Stimulated activated CD8-positive, alpha-beta memory T cell treated with anti-CD3 and anti-CD28 coated beads, Interleukin-15, amount 100 ng/mL, for 48 hours (primary cell): Measurements from ENCODE around the gene RGS3.
"Not testable (repeated sequence)": the region's sequence is repeated elsewhere in the genome, so short reads cannot be mapped to it uniquely, and the experiment has no call there.

ENCODE experiments used
- DNase-seq, 2 donors: peaks; one replicate each; pipeline ENCODE4 v3.0.0-alpha.2; 2020; ENCODE audit warnings: low read depth in 2 of 2

The RGS3 gene

GRCh38 chr9:113463418-113464285 lies at the start of gene RGS3:
Gene RGS3, plus strand, starts transcription at chr9:113463727. Its CDS starts 76 bp downstream, at chr9:113463803.
- no peak for DNase-seq

- DNase-seq: no peak
These were observed 47.3 kb upstream of the RGS3 start for GRCh38 chr9:113416149-113416721.

- no peak for DNase-seq
These were observed 46.2 kb upstream of the RGS3 start for GRCh38 chr9:113417370-113417769.

DNA sequence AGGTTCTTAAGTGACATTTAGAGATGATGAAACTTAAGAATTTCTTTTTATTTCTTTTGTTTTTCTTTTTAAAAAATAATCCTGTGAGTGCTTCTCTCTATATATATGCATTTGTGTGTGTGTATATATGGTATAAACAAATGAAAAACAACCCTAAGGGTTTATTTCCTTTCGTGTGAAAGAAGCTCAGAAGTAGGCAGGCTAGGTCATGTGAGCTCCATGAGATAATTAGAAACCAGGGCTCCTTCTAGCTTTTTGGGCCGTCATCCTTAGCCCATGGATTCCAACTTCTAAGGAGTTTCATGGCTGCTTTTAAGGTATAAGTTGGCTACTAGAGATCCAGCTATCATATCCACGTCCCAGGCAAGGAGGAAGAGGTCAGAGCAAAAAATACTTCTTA lies 41.8 kb upstream of the RGS3 start:
- no peak for DNase-seq

DNA sequence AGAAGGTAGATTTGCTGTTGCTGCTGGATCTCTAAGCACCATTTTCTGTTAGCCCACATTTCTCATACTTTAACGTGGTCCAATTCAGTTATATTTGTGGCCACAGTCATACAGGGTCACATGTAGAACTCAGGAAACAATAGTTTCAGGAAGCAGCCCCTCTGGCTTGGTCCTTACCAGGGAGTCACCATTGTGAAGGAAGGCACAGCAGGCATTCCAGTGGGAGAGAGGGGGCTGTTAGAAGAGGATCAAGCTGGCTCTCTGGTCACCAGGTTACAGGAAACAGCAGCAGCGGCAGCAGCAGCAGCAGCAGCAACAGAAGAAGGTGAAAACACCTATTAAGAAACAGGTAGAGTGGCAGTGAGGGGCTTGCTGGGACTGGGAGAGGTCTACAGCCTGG lies 38.5 kb upstream of the RGS3 start:
- DNase-seq: no peak

DNA sequence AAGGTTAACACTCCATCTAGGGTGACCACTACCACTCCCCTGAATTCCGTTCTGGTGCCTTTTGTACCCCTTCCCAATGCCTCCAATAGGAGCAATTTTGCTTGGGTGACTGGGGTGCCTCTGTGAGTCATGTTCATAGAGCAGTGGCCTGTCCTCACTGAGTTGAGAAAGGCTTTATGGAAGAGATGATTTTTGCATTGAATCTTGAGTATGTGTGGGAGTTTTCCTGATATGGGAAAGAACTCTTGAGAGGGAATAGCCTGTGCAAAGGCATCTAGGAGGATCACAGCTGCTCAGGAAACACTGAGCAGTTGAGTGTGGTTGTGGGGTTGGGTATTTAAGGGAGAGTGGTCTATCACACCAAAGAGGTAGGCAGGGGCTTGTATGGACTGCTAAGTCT lies 36.8 kb upstream of the RGS3 start:
- no peak for DNase-seq

DNA sequence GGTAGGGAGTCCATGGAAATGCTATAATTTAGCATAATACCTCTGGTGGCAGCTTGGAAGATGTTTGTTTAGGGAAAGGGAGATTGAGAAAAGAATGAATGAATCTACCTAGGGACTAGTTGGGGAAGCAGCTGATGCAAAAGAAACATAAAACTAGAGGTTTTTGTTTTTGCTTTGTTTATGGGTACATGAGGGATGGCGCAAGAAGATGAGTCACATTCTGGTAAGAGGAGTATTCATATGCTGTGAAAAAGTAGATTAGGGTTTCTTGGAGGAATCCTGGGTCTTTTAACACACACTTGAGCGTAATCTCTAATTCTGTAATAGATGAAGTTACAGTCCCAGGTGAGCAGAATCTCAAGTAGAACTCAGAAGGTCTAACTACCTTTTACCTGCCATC lies 35.9 kb upstream of the RGS3 start:
- no peak for DNase-seq

DNA sequence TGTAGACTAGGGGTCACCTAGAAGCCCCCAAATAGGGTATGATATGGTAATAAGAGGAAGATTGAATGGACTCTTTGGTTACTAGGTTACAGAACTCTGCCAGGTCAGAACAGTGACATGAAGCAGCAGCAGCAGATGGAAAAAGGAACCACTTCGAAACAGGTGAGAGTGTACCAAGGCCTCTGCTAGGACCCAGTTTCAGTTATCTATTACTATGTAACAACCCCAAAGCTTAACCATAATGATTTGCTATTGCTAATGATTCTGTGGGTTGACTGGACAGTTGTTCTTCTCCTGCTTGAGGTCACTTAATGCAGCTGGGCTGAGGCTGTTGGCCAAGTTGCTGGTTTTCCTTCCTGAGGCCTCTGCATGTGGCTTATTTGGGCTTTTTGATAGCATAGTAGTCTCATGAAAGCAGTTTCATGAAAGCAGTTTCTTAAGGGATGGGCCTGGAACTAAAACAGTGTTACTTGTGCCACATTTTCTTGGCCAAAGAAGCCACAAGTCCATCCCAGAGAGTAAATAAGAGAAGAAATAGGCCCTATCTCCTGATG lies 35.4 kb upstream of the RGS3 start:
- DNase-seq: no peak

- no peak for DNase-seq
These were observed 32.3 kb upstream of the RGS3 start for GRCh38 chr9:113431191-113431590.

DNA sequence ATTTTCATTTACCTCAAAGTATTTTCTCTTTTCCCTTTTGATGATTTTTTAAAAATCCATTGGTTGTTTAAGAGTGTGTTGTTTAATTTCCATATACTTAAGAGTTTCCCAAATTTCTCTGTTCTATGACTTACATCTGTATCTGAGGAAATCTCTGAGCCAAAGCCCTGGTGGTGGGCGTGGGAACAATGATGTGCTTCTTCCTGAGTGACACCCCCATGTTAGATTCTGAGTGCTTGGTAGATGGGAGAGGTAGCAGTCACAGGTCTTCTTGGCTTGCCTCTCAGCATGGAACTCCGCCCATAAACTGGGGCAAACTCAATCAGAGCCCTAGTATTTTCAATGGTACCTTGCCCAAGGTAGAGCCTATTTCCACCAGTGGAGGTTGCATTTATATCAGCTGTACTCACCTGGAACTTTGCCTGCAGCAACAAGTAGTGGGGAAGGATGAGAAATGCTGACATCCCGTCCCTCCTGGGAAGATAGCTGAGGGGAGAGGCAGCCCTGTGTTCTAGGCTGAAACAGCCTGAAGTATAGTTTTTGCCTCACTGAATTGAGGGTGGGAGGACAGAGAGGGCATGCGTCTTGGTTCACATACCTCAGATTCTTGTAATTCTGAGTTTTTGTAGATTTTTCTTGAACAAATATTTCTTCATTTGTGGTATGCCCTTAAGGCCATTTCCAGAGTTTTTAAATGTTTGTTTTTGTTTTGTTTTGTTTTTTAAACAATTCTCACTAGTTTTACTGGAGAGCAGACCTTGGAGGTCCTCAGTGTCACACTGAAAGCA lies 26.6 kb upstream of the RGS3 start:
- DNase-seq: no peak

GRCh38 chr9:113437716-113438115 lies 25.8 kb upstream of the RGS3 start:
- not testable (repeated sequence) for DNase-seq

DNA sequence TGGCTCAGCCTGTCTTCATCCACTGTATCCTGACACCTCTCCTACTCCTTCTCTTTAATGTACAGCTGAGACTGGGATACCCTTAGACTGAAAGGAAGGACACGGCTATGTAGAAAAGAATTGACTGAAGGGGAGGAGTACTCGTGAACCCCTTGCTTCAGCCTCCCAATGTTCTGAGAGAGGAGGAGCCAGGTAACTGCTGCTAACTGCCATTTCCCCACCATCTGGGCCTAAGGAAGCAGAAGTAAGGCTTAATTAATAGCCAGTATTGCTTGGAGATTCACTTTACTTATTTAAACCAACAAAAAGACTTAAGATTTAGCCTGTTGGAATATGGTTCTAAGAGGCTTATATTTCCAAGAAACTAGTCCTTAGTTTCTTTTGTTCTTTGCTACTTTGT lies 18.8 kb upstream of the RGS3 start:
- DNase-seq: no peak

DNA sequence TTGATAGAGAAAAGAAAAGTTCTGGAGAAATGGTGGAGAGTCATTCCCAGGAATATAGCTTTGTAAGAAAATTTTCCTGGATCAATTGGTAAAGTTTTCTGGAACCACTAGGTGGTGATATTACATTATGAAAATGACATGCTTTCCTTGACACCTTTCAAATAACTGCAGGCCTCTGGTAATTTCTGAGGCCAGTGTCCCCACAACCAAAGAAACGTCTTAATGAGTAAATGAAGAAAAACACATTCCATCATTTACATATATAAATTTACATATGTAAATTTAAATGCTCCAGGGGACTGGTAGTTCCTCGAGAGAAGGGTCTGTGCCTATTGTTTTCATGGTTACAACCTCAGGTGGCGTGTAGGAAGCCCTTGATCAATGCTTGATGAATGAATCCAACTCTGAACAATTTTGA lies 17.2 kb upstream of the RGS3 start:
- no peak for DNase-seq

- DNase-seq: no peak
These were observed 14.2 kb upstream of the RGS3 start for GRCh38 chr9:113449376-113449775.

- DNase-seq: no peak
These were observed 11.4 kb upstream of the RGS3 start for GRCh38 chr9:113452113-113452605.

- DNase-seq: no peak
These were observed 8.4 kb upstream of the RGS3 start for GRCh38 chr9:113454914-113455761.

DNA sequence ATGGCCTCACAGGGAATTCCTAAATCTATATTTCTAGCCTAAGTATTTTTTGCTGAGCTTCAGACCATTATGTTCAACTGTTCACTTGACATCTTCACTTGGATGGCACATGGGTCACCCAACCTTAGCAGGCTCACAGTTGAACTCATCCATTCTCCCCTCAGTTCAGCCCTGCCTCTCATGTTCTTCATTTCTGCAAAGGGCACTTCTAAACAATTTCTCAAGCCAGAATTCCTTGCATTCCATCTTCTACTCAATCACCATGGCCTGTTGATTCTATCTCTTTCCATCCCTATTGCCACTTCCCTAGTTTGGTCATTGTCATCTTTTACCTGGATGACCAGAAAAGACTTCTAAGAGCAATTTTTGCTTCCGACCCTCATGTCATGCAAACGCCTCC lies 7.3 kb upstream of the RGS3 start:
- no peak for DNase-seq

GRCh38 chr9:113461285-113461684 lies 2.2 kb upstream of the RGS3 start:
- no peak for DNase-seq

DNA sequence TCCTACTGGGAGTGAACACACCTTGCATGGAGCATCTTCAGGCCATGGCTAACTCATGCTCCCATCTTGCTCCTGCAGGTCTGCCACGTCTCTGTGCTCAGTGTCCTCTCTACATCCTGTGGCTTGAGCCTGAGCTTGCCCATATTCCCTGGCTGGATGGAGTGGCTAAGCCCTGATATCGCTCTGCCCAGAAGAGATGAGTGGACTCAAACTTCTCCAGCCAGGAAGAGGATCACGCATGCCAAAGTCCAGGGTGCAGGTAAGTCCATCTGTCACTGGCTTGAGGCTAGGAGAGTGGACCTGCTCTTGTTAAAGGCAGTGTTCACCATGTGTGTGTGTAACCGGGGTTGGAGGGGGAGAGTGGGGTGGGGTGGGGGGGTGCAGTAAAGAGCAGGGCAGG lies 1.6 kb upstream of the RGS3 start:
- DNase-seq: no peak

- no peak for DNase-seq
These were observed 693 bp upstream of the RGS3 start for GRCh38 chr9:113462781-113463286.

GRCh38 chr9:113464286-113464660 lies 746 bp downstream of the RGS3 start:
- DNase-seq: no peak
